ENCODE data around the gene HOXB4.

HOXB4 gene

GRCh38 chr17:48545539-48545938 lies 32.6 kb downstream of the HOXB4 start:
- DNase-seq: no peak
- Mint-ChIP-seq H3K4me1 (peaks cover 70% of the 10 kb centered on the region), H3K27ac (peak overlapping the region; percentile 100), H3K36me3 (ENCODE audit: low read depth) (peaks cover 45% of the 10 kb centered on the region), H3K27me3 (ENCODE audit: low read depth, poor library complexity) (peaks cover 6% of the 10 kb centered on the region), H3K4me3 (peak overlapping the region; percentile 99), H3K9me3 (no peaks in the 10 kb centered on the region)
- no peak for TF ChIP-seq CTCF (IDR thresholded peaks at IDR 0.05)

GRCh38 chr17:48545022-48545375 lies 33.2 kb downstream of the HOXB4 start, which contains the start of gene HOXB2:
Gene HOXB2 (minus strand): TSS chr17:48545109. CDS start chr17:48544911, 198 bp downstream.
- H3K4me3 Mint-ChIP-seq: peak within 1 kb of the TSS; percentile 99
- no peak for TF ChIP-seq CTCF (IDR thresholded peaks at IDR 0.05)
- peak within 1 kb of the TSS; percentile 100 for H3K27ac Mint-ChIP-seq
- peaks cover 42% of the 10 kb centered on the region for H3K36me3 Mint-ChIP-seq (ENCODE audit: low read depth)
- no peaks in the 10 kb centered on the region for H3K9me3 Mint-ChIP-seq
- peaks cover 6% of the 10 kb centered on the region for H3K27me3 Mint-ChIP-seq (ENCODE audit: low read depth, poor library complexity)
- peaks cover 70% of the 10 kb centered on the region for H3K4me1 Mint-ChIP-seq
- DNase-seq: peak; percentile 52

- Mint-ChIP-seq H3K27me3 (ENCODE audit: low read depth, poor library complexity) (peaks cover 6% of the 10 kb centered on the region), H3K4me1 (peaks cover 70% of the 10 kb centered on the region), H3K36me3 (ENCODE audit: low read depth) (peaks cover 37% of the 10 kb centered on the region), H3K27ac (peak overlapping the region; percentile 100), H3K4me3 (peak overlapping the region; percentile 99), H3K9me3 (no peaks in the 10 kb centered on the region)
- TF ChIP-seq CTCF (IDR thresholded peaks at IDR 0.05): no peak
- DNase-seq: peak; percentile 80
Observed at GRCh38 chr17:48544349-48545021, 33.7 kb downstream of the HOXB4 start.

GRCh38 chr17:48543854-48544348 lies 34.2 kb downstream of the HOXB4 start:
- Mint-ChIP-seq H3K27ac (peak overlapping the region; percentile 100), H3K4me1 (peaks cover 70% of the 10 kb centered on the region), H3K27me3 (ENCODE audit: low read depth, poor library complexity) (peaks cover 6% of the 10 kb centered on the region), H3K4me3 (peak overlapping the region; percentile 99), H3K36me3 (ENCODE audit: low read depth) (peaks cover 32% of the 10 kb centered on the region), H3K9me3 (no peaks in the 10 kb centered on the region)
- TF ChIP-seq CTCF (IDR thresholded peaks at IDR 0.05): no peak
- no peak for DNase-seq

GRCh38 chr17:48543107-48543853 lies 34.9 kb downstream of the HOXB4 start:
- peak overlapping the region; percentile 100 for H3K4me3 Mint-ChIP-seq
- H3K4me1 Mint-ChIP-seq: peaks cover 67% of the 10 kb centered on the region
- DNase-seq: no peak
- H3K36me3 Mint-ChIP-seq (ENCODE audit: low read depth): peaks cover 32% of the 10 kb centered on the region
- H3K9me3 Mint-ChIP-seq: no peaks in the 10 kb centered on the region
- H3K27ac Mint-ChIP-seq: peak overlapping the region; percentile 100
- peaks cover 6% of the 10 kb centered on the region for H3K27me3 Mint-ChIP-seq (ENCODE audit: low read depth, poor library complexity)
- no peak for TF ChIP-seq CTCF (IDR thresholded peaks at IDR 0.05)

Data from nephron progenitor cell (in vitro differentiated cells).